Stimulated activated naive CD8-positive, alpha-beta T cell treated with anti-CD3 and anti-CD28 coated beads, Interleukin-15, amount 100 ng/mL, for 72 hours (primary cell): ENCODE data around the gene DCBLD1.
A peak's percentile ranks its signal among the peaks of the same experiment; 100 is the strongest.
"Not testable (repeated sequence)": the region's sequence is repeated elsewhere in the genome, so short reads cannot be mapped to it uniquely, and the experiment has no call there.

Source experiments
- ATAC-seq: fragments of 150-1000 bp; cut with Tn5 transposase; 2 replicates; pipeline ENCODE4 v1.10.0; 2021; ENCODE audit warnings: mild to moderate bottlenecking, moderate library complexity
- DNase-seq, 2 donors: peaks; one replicate each; pipeline ENCODE4 v3.0.0; 2021 to 2022
- H3K27ac Mint-ChIP-seq, 2 donors: one replicate each; pipeline ENCODE4 v1.8.0; 2022; ENCODE audit warnings: mild to moderate bottlenecking in 2 of 2, mixed read lengths in 2 of 2, moderate library complexity in 2 of 2
- H3K27me3 Mint-ChIP-seq: one replicate; pipeline ENCODE4 v1.8.0; 2022; ENCODE audit warnings: mixed read lengths
- H3K4me1 Mint-ChIP-seq: one replicate; pipeline ENCODE4 v1.8.0; 2022; ENCODE audit warnings: mild to moderate bottlenecking, mixed read lengths
- H3K4me3 Mint-ChIP-seq, 2 donors: one replicate each; pipeline ENCODE4 v1.8.0; 2022; ENCODE audit warnings: mild to moderate bottlenecking in 2 of 2, mixed read lengths in 2 of 2, moderate library complexity in 1 of 2
- H3K9me3 Mint-ChIP-seq, 2 donors: one replicate each; pipeline ENCODE4 v1.8.0; 2022; ENCODE audit warnings: mixed read lengths in 2 of 2

Gene DCBLD1

GRCh38 chr6:117482240-117483003 lies at the start of gene DCBLD1:
TSS of gene DCBLD1 (plus strand) at chr6:117482674. CDS start at chr6:117482782, 108 bp downstream.
- Mint-ChIP-seq H3K4me3 (peak within 1 kb of the TSS; percentile 88 to 92), H3K4me1 (peaks cover 18% of the 10 kb centered on the region), H3K27me3 (peaks cover 62% of the 10 kb centered on the region), H3K9me3 (no peaks in the 10 kb centered on the region), H3K27ac (peak within 1 kb of the TSS; percentile 71 to 89)
- DNase-seq (peak; percentile 64 to 66), ATAC-seq (peak; percentile 83)

- Mint-ChIP-seq H3K9me3 (no peaks in the 10 kb centered on the region), H3K27me3 (peaks cover 32% of the 10 kb centered on the region), H3K4me3 (no peak overlapping the region), H3K27ac (no peak overlapping the region), H3K4me1 (no peaks in the 10 kb centered on the region)
- ATAC-seq (no peak), DNase-seq (no peak)
These were observed 41.6 kb upstream of the DCBLD1 start for GRCh38 chr6:117440706-117441525.

DNA sequence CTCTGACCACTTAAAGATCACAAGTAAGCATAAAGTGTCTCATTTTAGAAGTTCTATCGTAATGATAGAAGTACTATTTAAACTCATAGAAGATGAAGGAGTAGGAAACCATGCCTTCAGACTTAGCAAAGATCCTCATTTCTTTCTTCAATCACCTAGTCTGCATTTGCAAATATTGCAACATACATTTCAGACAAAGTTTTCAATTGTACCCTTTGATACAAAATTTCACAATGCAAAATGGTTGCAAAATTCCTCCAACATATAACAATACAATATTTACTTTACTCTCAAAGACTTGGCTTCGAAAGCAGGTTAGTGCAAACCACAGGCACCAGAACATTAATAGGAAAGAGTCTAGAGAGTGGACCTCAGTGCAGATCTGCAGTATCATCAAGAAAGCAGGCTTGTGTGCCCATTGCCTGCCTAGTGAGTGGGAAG lies 40.6 kb upstream of the DCBLD1 start:
- Mint-ChIP-seq H3K27me3 (peaks cover 39% of the 10 kb centered on the region), H3K4me1 (no peaks in the 10 kb centered on the region), H3K9me3 (no peaks in the 10 kb centered on the region), H3K27ac (no peak overlapping the region), H3K4me3 (no peak overlapping the region)
- DNase-seq = no peak
- ATAC-seq = no peak

GRCh38 chr6:117442313-117442712 lies 40.2 kb upstream of the DCBLD1 start:
- H3K27me3 Mint-ChIP-seq = peaks cover 44% of the 10 kb centered on the region
- H3K4me1 Mint-ChIP-seq, H3K9me3 Mint-ChIP-seq, H3K4me3 Mint-ChIP-seq, DNase-seq, H3K27ac Mint-ChIP-seq, ATAC-seq: not testable (repeated sequence)

DNA sequence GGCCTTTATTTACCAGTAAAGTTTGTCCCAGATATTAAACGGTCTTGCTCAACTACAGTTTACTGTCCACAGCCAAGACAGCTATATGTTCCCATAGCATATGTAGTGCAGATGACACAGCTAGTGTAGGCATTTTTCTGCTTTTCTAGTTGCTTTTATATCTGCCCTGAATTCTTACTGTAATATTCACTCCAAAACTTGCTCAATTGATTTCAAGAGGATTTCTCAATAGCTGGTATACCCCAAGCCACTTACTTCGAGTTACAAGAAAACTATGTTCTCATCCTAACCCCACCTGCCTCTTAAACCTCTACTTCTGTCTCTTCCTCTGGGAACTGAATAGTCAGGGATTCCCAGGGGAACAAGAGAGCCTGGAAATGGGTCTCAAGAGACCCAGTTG lies 37.9 kb upstream of the DCBLD1 start:
- H3K27me3 Mint-ChIP-seq = peaks cover 54% of the 10 kb centered on the region
- DNase-seq (no peak), ATAC-seq (no peak)
- no peaks in the 10 kb centered on the region for H3K9me3 Mint-ChIP-seq
- no peak overlapping the region for H3K4me3 Mint-ChIP-seq
- no peaks in the 10 kb centered on the region for H3K4me1 Mint-ChIP-seq
- H3K27ac Mint-ChIP-seq = no peak overlapping the region

GRCh38 chr6:117446861-117447260 lies 35.6 kb upstream of the DCBLD1 start:
- H3K4me1 Mint-ChIP-seq = no peaks in the 10 kb centered on the region
- ATAC-seq (no peak), DNase-seq (no peak)
- H3K27me3 Mint-ChIP-seq = peaks cover 53% of the 10 kb centered on the region
- no peaks in the 10 kb centered on the region for H3K9me3 Mint-ChIP-seq
- no peak overlapping the region for H3K27ac Mint-ChIP-seq
- no peak overlapping the region for H3K4me3 Mint-ChIP-seq

DNA sequence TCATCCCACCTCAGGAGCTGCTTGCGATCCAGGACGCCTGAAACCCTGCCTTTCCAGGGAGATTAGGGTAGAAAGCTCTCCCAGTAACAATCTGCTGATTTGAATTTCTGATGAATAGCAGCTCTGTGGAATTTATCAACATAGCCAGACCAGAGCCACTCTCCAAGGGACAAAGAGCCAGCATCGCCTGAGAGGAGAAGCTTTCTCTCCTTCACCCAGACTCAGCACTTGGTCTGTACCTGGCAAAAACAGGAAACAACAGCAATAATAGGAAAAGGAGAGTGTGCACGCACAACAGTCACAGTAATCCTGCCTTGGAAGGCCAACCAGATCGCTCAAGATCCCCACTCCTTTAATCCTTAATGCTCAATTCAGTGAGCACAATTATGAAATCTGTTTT lies 34.5 kb upstream of the DCBLD1 start:
- DNase-seq (no peak), ATAC-seq (no peak)
- no peak overlapping the region for H3K4me3 Mint-ChIP-seq
- H3K27me3 Mint-ChIP-seq = peaks cover 44% of the 10 kb centered on the region
- H3K4me1 Mint-ChIP-seq = no peaks in the 10 kb centered on the region
- no peak overlapping the region for H3K27ac Mint-ChIP-seq
- no peaks in the 10 kb centered on the region for H3K9me3 Mint-ChIP-seq

DNA sequence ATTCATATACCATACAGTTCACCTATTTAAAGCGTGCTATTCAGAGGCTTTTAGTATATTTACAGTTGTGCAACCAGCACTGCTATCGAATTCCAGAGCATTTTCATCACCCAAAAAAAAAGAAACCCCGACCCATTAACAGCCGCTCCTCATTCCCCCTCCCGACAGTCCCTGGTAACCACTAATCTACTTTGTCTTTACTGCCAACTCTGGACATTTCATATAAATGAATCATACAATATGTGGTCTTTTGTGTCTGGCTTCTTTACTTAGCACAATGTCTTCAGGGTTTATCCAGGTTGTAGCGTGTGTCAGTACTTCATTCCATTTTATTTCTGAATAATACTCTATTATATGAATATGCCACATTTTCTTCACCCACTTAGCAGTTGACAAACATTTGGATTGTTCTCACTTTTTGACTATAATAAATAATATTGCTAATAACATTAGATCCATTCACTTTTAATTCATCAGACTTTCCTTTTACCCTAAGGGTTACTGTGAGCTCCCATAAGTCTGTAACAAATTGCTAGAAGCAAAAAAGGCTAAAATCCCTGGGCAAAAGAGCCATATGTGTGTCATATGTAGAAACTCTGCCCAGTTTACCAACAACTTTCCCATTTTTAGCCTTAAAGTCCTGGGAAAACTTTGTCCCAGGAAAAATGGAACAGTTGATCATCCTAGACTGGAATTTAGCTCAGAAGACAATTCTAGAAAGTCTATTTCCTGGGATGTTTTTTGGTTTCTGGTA lies 33.6 kb upstream of the DCBLD1 start:
- H3K4me1 Mint-ChIP-seq = no peaks in the 10 kb centered on the region
- peak overlapping the region in 1 of 2 donors; percentile 33 for H3K27ac Mint-ChIP-seq
- H3K27me3 Mint-ChIP-seq = peaks cover 44% of the 10 kb centered on the region
- no peaks in the 10 kb centered on the region for H3K9me3 Mint-ChIP-seq
- DNase-seq (no peak), ATAC-seq (no peak)
- no peak overlapping the region for H3K4me3 Mint-ChIP-seq

DNA sequence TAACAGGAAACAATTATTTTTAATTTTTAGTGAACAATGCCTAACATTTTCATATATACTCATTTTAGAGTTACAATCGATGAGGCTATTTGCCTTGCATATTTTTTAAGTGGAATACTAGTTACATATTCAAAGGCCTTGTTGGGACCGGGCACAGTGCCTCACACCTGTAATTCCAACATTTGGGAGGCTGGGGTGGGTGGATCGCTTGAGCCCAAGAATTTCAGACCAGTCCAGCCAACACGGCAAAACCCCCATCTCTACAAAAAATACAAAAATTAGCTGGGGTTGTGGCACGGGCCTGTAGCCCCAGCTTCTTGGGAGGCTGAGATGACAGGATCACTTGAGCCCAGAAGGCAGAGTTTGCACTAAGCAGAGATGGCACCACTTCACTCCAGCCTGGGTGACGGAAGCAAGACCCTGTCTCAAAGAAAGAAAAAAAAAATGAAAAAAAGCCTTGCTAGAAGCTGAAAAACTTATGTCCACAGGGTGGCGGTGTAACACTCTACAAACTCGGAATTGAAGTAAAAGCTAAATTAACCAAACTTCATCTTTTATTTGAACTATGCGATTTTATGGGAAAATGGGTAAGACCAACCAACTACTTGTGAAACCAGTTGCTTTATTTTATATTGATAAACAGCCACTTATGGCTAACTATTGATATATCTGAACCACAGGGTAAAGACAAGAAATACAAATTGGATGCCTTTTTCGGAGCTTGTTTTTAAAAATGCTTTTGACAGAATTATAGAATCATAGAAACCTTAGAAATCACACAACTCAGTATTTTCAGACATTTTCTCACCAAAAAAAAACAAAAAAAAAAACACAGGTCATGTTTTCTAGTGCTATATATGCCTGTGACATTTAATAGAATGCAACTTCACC lies 32.7 kb upstream of the DCBLD1 start:
- Mint-ChIP-seq H3K27ac (no peak overlapping the region), H3K4me3 (no peak overlapping the region), H3K9me3 (no peaks in the 10 kb centered on the region), H3K4me1 (no peaks in the 10 kb centered on the region), H3K27me3 (peaks cover 42% of the 10 kb centered on the region)
- ATAC-seq (no peak), DNase-seq (peak; percentile 40 to 50)

DNA sequence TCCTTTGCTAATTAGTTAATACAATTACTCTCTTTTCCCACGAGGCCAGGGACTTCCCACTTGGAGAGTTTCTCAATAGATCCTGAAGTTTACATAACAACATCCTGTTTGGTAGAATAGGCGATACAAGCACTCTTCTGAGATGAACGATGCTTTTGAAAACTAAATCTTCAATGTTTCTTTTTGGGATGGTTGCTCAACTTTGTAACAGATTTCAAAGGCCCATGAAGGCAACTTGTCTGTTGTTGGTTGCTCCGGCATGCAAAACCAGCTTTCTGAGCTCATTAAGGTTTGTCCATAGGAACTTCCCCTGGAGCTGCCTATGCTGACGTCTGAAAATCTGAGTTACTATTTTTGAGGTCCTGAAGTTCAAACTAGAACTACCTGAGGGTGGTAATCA lies 30.8 kb upstream of the DCBLD1 start:
- no peak overlapping the region for H3K4me3 Mint-ChIP-seq
- no peak overlapping the region for H3K27ac Mint-ChIP-seq
- no peaks in the 10 kb centered on the region for H3K4me1 Mint-ChIP-seq
- ATAC-seq (no peak), DNase-seq (no peak)
- no peaks in the 10 kb centered on the region for H3K9me3 Mint-ChIP-seq
- H3K27me3 Mint-ChIP-seq = peaks cover 26% of the 10 kb centered on the region

GRCh38 chr6:117456250-117456649 lies 26.2 kb upstream of the DCBLD1 start:
- Mint-ChIP-seq H3K27ac (no peak overlapping the region), H3K27me3 (peaks cover 7% of the 10 kb centered on the region), H3K4me1 (no peaks in the 10 kb centered on the region), H3K9me3 (no peaks in the 10 kb centered on the region), H3K4me3 (no peak overlapping the region)
- no peak for DNase-seq
- ATAC-seq = no peak

DNA sequence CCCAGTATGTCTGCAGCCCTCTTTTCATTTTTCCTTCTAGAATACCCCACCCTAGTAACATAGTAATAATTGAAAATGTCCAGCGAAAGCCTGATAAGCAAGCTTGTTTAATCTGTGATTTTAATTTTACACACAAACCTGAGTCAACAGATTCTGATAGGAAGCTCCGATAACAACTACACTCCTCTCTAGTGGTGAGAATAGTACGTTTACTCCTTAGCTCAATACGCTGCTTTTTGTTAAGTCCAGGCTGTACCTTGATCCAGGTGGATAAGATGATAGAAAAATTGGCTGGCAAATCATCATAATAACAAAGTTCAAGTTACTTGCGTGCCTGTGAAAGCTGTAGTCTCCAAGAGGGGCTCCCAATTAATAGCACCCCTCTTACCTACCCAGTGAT lies 25.5 kb upstream of the DCBLD1 start:
- H3K27ac Mint-ChIP-seq = no peak overlapping the region
- DNase-seq (no peak), ATAC-seq (no peak)
- no peaks in the 10 kb centered on the region for H3K9me3 Mint-ChIP-seq
- no peaks in the 10 kb centered on the region for H3K4me1 Mint-ChIP-seq
- no peak overlapping the region for H3K4me3 Mint-ChIP-seq
- H3K27me3 Mint-ChIP-seq = peaks cover 7% of the 10 kb centered on the region

DNA sequence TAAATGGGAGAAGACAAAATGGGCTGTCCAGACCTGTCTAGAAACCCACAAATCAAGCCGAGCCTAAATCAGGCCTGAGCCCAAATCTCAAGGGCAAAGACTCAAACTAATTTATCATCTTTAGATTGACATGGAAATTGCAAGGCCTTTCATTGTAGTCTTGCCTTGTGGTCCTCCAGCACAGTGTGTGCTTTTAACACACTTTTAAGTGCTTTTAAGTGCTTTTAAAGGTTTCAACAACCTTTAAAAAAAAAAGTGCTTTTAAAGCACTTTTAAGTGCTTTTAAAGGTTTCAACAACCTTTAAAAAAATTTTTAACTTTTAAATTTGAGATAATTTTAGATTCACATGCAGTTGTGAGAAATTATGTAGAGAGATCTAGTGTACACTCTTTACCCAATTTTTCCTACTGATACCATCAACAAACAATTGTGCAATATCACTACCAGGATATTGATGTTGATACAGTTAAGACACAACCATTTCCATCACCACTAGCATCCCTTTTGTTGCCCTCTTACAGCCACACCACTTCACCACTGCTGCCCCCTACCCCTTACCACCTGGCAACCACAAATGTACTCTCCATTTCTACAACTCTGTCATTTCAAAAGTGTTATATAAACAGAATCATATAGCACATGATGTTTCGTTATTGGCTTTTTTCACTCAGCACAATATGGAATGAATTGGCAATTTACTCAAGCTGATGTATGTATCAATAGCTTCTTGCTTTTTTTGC lies 23.1 kb upstream of the DCBLD1 start:
- Mint-ChIP-seq H3K27ac (no peak overlapping the region), H3K9me3 (no peaks in the 10 kb centered on the region), H3K4me1 (peaks cover 11% of the 10 kb centered on the region), H3K27me3 (peaks cover 7% of the 10 kb centered on the region), H3K4me3 (no peak overlapping the region)
- DNase-seq (no peak), ATAC-seq (peak; percentile 20)
